ENCODE measurements around the gene CRIM1. TPM values are rescaled to one million over a fixed set of nuclear protein-coding genes. Genes with fewer than 3 reads are reported as not detected.

The CRIM1 gene
- total and polyA plus RNA-seq, 12 donors = 7.6 to 66.3 (median 24.3) TPM

DNA sequence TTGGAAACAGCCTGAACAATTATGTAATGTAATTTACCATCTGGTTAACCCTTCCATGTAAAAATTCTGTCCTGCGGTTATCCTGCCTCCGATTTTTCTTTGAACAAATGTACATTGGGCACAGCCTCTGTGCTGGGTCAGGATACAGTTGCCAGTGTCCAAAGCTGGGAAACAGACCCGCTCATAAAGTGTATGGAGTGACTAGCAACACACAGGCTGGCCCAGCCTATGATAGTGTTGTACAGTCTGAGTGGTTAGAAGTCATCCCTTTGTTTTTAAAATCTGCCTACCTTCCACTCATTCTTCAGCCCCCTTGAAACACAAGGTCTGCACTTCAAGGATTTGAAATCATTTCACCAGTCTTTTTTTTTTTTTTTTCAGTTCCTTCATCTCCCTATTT, 192.3 kb downstream of the CRIM1 start:
- no peaks in the 10 kb centered on the region for H3K9me3 ChIP-seq (replicated peaks in 1 of 3)
- peaks cover 0 to 68% of the 10 kb centered on the region in 2 donors for H3K36me3 ChIP-seq (replicated peaks in 1 of 2)

DNA sequence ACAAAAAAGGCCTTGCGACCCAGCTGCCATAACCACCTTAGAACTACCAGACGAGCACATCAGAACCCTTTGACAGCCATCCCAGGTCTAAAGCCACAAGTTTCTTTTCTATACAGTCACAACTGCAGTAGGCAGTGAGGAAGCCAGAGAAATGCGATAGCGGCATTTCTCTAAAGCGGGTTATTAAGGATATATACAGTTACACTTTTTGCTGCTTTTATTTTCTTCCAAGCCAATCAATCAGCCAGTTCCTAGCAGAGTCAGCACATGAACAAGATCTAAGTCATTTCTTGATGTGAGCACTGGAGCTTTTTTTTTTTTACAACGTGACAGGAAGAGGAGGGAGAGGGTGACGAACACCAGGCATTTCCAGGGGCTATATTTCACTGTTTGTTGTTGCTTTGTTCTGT, 193.6 kb downstream of the CRIM1 start:
- intact Hi-C loops (cut with DNase I) = no loop called here
- Histone ChIP-seq H3K36me3 (replicated peaks in 1 of 2) (peaks cover 0 to 65% of the 10 kb centered on the region in 2 donors), H3K4me1 (replicated peaks in 1 of 2) (peaks cover 0 to 4% of the 10 kb centered on the region in 2 donors), H3K27me3 (no peaks in the 10 kb centered on the region), H3K9me3 (replicated peaks in 1 of 3) (no peaks in the 10 kb centered on the region), H3K4me3 (no peak overlapping the region), H3K27ac (peak overlapping the region in 1 of 5 donors; percentile 37)
- TF ChIP-seq, protein P1, sequence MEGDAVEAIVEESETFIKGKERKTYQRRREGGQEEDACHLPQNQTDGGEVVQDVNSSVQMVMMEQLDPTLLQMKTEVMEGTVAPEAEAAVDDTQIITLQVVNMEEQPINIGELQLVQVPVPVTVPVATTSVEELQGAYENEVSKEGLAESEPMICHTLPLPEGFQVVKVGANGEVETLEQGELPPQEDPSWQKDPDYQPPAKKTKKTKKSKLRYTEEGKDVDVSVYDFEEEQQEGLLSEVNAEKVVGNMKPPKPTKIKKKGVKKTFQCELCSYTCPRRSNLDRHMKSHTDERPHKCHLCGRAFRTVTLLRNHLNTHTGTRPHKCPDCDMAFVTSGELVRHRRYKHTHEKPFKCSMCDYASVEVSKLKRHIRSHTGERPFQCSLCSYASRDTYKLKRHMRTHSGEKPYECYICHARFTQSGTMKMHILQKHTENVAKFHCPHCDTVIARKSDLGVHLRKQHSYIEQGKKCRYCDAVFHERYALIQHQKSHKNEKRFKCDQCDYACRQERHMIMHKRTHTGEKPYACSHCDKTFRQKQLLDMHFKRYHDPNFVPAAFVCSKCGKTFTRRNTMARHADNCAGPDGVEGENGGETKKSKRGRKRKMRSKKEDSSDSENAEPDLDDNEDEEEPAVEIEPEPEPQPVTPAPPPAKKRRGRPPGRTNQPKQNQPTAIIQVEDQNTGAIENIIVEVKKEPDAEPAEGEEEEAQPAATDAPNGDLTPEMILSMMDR (IDR thresholded peaks at IDR 0.05) = no peak
- TF ChIP-seq POLR2A (IDR thresholded peaks at IDR 0.05) = no peak
- WGBS, 4 donors = 73 to 84% (median 79%) methylated on average over 7 of the region's 7 CpGs
- DNase-seq = no peak

More for the DNA sequence above, 192.3 kb downstream of the CRIM1 start:
- Histone ChIP-seq H3K27ac (no peak overlapping the region), H3K4me3 (no peak overlapping the region), H3K4me1 (replicated peaks in 1 of 2) (peaks cover 0 to 4% of the 10 kb centered on the region in 2 donors), H3K27me3 (no peaks in the 10 kb centered on the region)
- TF ChIP-seq, protein P1 (IDR thresholded peaks at IDR 0.05) = no peak
- TF ChIP-seq POLR2A (IDR thresholded peaks at IDR 0.05) = no peak
- DNase-seq = no peak
- 89 to 97% (median 95%) methylated on average over 3 of the region's 3 CpGs for WGBS, 4 donors
- intact Hi-C loops (cut with DNase I) = no loop called here

DNA sequence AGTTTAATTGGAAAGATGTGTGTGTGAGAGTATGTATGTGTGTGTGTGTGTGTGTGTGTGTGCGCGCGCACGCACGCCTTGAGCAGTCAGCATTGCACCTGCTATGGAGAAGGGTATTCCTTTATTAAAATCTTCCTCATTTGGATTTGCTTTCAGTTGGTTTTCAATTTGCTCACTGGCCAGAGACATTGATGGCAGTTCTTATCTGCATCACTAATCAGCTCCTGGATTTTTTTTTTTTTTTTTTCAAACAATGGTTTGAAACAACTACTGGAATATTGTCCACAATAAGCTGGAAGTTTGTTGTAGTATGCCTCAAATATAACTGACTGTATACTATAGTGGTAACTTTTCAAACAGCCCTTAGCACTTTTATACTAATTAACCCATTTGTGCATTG, 194.4 kb downstream of the CRIM1 start:
- 96 to 99% (median 97%) methylated on average over 5 of the region's 5 CpGs for WGBS, 4 donors
- peaks cover 0 to 57% of the 10 kb centered on the region in 2 donors for H3K36me3 ChIP-seq (replicated peaks in 1 of 2)
- no peak overlapping the region for H3K4me3 ChIP-seq
- no peaks in the 10 kb centered on the region for H3K27me3 ChIP-seq
- intact Hi-C loops (cut with DNase I) = no loop called here
- peaks cover 0 to 4% of the 10 kb centered on the region in 2 donors for H3K4me1 ChIP-seq (replicated peaks in 1 of 2)
- H3K9me3 ChIP-seq (replicated peaks in 1 of 3) = no peaks in the 10 kb centered on the region
- DNase-seq = no peak
- TF ChIP-seq, protein P1 (IDR thresholded peaks at IDR 0.05) = no peak
- no peak for TF ChIP-seq POLR2A (IDR thresholded peaks at IDR 0.05)
- no peak overlapping the region for H3K27ac ChIP-seq

DNA sequence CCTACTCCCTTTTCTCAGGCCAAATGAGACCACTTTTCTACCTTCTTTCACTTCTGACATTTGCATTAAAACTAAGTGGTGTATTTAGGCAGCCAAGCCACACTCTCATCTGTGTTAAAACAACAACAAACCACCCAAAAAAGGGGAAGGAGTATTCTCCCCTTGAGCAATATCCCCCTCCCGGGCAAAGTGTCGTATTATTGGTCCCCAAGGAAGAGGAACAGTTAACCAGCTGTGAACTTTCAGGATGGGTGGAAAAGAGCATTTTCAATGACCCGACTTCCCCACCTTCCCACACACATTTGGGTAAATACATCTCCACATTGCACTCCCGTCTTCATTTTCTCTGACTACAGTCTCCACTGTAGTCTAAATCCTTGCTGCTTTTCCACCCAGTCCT, 198.1 kb downstream of the CRIM1 start:
- Histone ChIP-seq H3K27me3 (no peaks in the 10 kb centered on the region), H3K4me1 (replicated peaks in 1 of 2) (peaks cover 0 to 4% of the 10 kb centered on the region in 2 donors), H3K27ac (no peak overlapping the region), H3K4me3 (no peak overlapping the region), H3K36me3 (replicated peaks in 1 of 2) (peaks cover 0 to 38% of the 10 kb centered on the region in 2 donors), H3K9me3 (replicated peaks in 1 of 3) (no peaks in the 10 kb centered on the region)
- no peak for TF ChIP-seq POLR2A (IDR thresholded peaks at IDR 0.05)
- TF ChIP-seq, protein P1 (IDR thresholded peaks at IDR 0.05) = no peak
- WGBS, 4 donors = 62 to 72% (median 65%) methylated on average over 4 of the region's 4 CpGs
- no peak for DNase-seq
- intact Hi-C loops (cut with DNase I) = no loop called here
